HepG2 (cell line): ENCODE measurements around the gene ARMCX2. TPM values are rescaled to one million over a fixed set of nuclear protein-coding genes. Genes with fewer than 3 reads are reported as not detected.

Experiments used
- ATAC-seq: fragments of 200-7000 bp; cut with Tn5 transposase; 3 replicates; pipeline ENCODE4 v1.9.1; 2020; ENCODE audit warnings: mild to moderate bottlenecking, moderate library complexity
- BruUV-seq: library from RNA; stranded (reverse); fragments of 400-500 nt; replicated peaks from 2 replicates; lab custom pipeline; 2021; lab: Mats Ljungman, UMichigan
- CTCF ChIA-PET: fragments of 300-600 bp; formaldehyde crosslinking; extraction: SDS; loops from one replicate; lab custom pipeline; 2021; ENCODE audit warnings: low total read pairs, inconsistent platforms, low intra/inter-chr PET ratio; lab: Yijun Ruan, JAX
- POLR2A ChIA-PET: fragments of 350-600 bp; sonication (Branson Sonifier 250); formaldehyde crosslinking; loops from one replicate; lab custom pipeline; 2020; ENCODE audit warnings: antibody characterized with exemption, inconsistent platforms; lab: Yijun Ruan, JAX
- DNase-seq: peaks from one replicate; pipeline ENCODE4 v3.0.0-alpha.2; 2015; ENCODE audit warnings: low spot score
- FAIRE-seq: peaks from 3 replicates; lab custom pipeline; 2011; peaks lifted over from hg19 to GRCh38; lab: Jason Lieb, UNC
- H2AFZ ChIP-seq: one replicate; pipeline ENCODE4 v1.6.1; 2011; ENCODE audit warnings: low read length, inconsistent platforms
- H3K27ac ChIP-seq: fragments of 300-600 bp; 3 replicates; pipeline ENCODE4 v1.8.0; 2011; ENCODE audit warnings: mixed run types, mild to moderate bottlenecking, mixed read lengths, low read length, inconsistent platforms; ENCODE audit not compliant: insufficient read depth; ENCODE audit errors: extremely low read length
- H3K27me3 ChIP-seq, 2 experiments: fragments of 200-600 bp in 1 of 2; 2 replicates in 1 of 2; 3 replicates in 1 of 2; pipeline versions ENCODE4 v1.6.0 to v1.8.0; 2011; ENCODE audit warnings: low read length in 2 of 2, mild to moderate bottlenecking in 2 of 2, moderate library complexity in 2 of 2, inconsistent platforms in 1 of 2; ENCODE audit not compliant: insufficient read depth in 2 of 2, control insufficient read depth in 1 of 2
- H3K36me3 ChIP-seq, 2 experiments: fragments of 200-600 bp in 1 of 2; replicated peaks in 1 of 2; 2 replicates in 1 of 2; 3 replicates in 1 of 2; pipeline versions ENCODE4 v1.5.1 to v1.8.0; 2011; ENCODE audit warnings: low read length in 2 of 2, inconsistent platforms in 1 of 2; ENCODE audit not compliant: insufficient read depth in 2 of 2, control insufficient read depth in 1 of 2
- H3K4me1 ChIP-seq: 2 replicates; pipeline ENCODE4 v1.5.1; 2012; ENCODE audit warnings: low read length, inconsistent platforms; ENCODE audit not compliant: insufficient read depth
- H3K4me2 ChIP-seq: 2 replicates; pipeline ENCODE4 v1.6.0; 2011; ENCODE audit warnings: low read depth, low read length, inconsistent platforms
- H3K4me3 ChIP-seq, 3 experiments: fragments of 200-600 bp in 1 of 3; sonication (generic), shearing (Covaris generic) in 1 of 3; replicated peaks in 1 of 3; 2 replicates each; pipeline ENCODE4 v1.5.1; 2011 to 2016; ENCODE audit warnings: low read length in 3 of 3, inconsistent platforms in 2 of 3, low read depth in 2 of 3, mild to moderate bottlenecking in 2 of 3, control low read depth in 1 of 3, mixed read lengths in 1 of 3; ENCODE audit not compliant: insufficient read depth in 1 of 3
- H3K79me2 ChIP-seq: one replicate; pipeline ENCODE4 v1.6.1; 2011; ENCODE audit warnings: low read length, inconsistent platforms; ENCODE audit not compliant: insufficient read depth
- H3K9ac ChIP-seq: 2 replicates; pipeline ENCODE4 v1.6.0; 2011; ENCODE audit warnings: mild to moderate bottlenecking, low read depth, low read length, inconsistent platforms; ENCODE audit not compliant: insufficient read depth
- H3K9me3 ChIP-seq: 2 replicates; pipeline ENCODE4 v1.5.1; 2012; ENCODE audit warnings: mild to moderate bottlenecking, low read length
- H4K20me1 ChIP-seq: 2 replicates; pipeline ENCODE4 v1.6.0; 2011; ENCODE audit warnings: inconsistent platforms, mild to moderate bottlenecking, low read length, moderate library complexity; ENCODE audit not compliant: insufficient read depth
- ELF3 ChIP-seq: IDR thresholded peaks from 2 replicates; pipeline ENCODE4 v1.6.1; 2016; ENCODE audit warnings: missing genetic modification reagents, missing compliant biosample characterization
- FOSL2 ChIP-seq: sonication (generic); formaldehyde crosslinking; IDR thresholded peaks from 2 replicates; pipeline ENCODE4 v1.4.0; 2020; ENCODE audit warnings: missing genetic modification reagents
- ZNF383 ChIP-seq: sonication (generic); formaldehyde crosslinking; IDR thresholded peaks from 2 replicates; pipeline ENCODE4 v1.4.0; 2020; ENCODE audit warnings: missing genetic modification reagents, mild to moderate bottlenecking, borderline replicate concordance
- ZNF629 ChIP-seq: sonication (generic); formaldehyde crosslinking; conservative IDR thresholded peaks from 2 replicates; pipeline ENCODE4 v1.5.0; 2020; ENCODE audit warnings: missing genetic modification reagents
- ZNF777 ChIP-seq: sonication (generic); formaldehyde crosslinking; IDR thresholded peaks from 2 replicates; pipeline ENCODE4 v1.4.0; 2020; ENCODE audit warnings: missing genetic modification reagents
- ZSCAN31 ChIP-seq: sonication (generic); formaldehyde crosslinking; IDR thresholded peaks from 2 replicates; pipeline ENCODE4 v1.5.0; 2020; ENCODE audit warnings: low read depth, mild to moderate bottlenecking, missing genetic modification reagents
- WGBS: methylation state at CpG from one replicate; pipeline ENCODE4 v1.1.6; 2017; ENCODE audit warnings: low lambda C conversion rate; 5-methylcytosine and 5-hydroxymethylcytosine counted together
- in situ Hi-C: cut with HindIII; loops from 2 replicates; pipeline ENCODE4 v1.10.0; 2017; ENCODE audit warnings: low pct_unique_long_range_greater_than_20kb; ENCODE audit not compliant: extremely low pct_ligation_motif_present
- intact Hi-C: fragments of 100-400 bp; cut with micrococcal nuclease; formaldehyde crosslinking; loops from one replicate; pipeline ENCODE4 v1.10.0; 2022; ENCODE audit not compliant: unreplicated experiment
- polyA plus RNA-seq, 8 experiments: library from polyadenylated mRNA; depleted of rRNA in 3 of 8; stranded (reverse) in 7 of 8; unstranded in 1 of 8; fragments of >200 nt; fragmentation: Illumina TruSeq in 4 of 8; extraction: Trizol in 4 of 8; gene quantifications; 2 replicates each; pipeline versions ENCODE4 v1.2.1 to v1.2.3, GENCODE V29; 2011 to 2016; ENCODE audit warnings: low read depth in 4 of 8, missing spikeins in 1 of 8, mixed read lengths in 1 of 8; ENCODE audit not compliant: insufficient read depth in 1 of 8
- total RNA-seq, 5 experiments: library from RNA; depleted of rRNA; stranded (reverse); fragments of >200 nt; fragmentation: Illumina TruSeq; extraction: Trizol; gene quantifications; 2 replicates each; pipeline ENCODE4 v1.2.3, GENCODE V29; 2016; ENCODE audit warnings: low read depth in 1 of 5
- TF ChIP-seq, protein P1 (sequence below): sonication (generic); formaldehyde crosslinking; IDR thresholded peaks from 2 replicates; pipeline ENCODE4 v1.5.0; 2020; ENCODE audit warnings: missing genetic modification reagents
- TF ChIP-seq, protein P2 (sequence below): sonication (generic); formaldehyde crosslinking; IDR thresholded peaks from 2 replicates; pipeline ENCODE4 v1.4.0; 2020; ENCODE audit warnings: missing genetic modification reagents, borderline replicate concordance
- TF ChIP-seq, protein P3 (sequence below): sonication (generic); formaldehyde crosslinking; IDR thresholded peaks from 2 replicates; pipeline ENCODE4 v1.9.0; 2021; ENCODE audit warnings: missing genetic modification reagents, borderline replicate concordance
- TF ChIP-seq, protein P4 (sequence below): sonication (generic); formaldehyde crosslinking; IDR thresholded peaks from 2 replicates; pipeline ENCODE4 v1.8.0; 2022; ENCODE audit warnings: missing genetic modification reagents, low read depth, mild to moderate bottlenecking, borderline replicate concordance
- TF ChIP-seq, protein P5 (sequence below), 2 experiments: sonication (generic) in 1 of 2; formaldehyde crosslinking in 1 of 2; IDR thresholded peaks; 2 replicates each; pipeline versions ENCODE4 v1.4.0 to v1.6.1; 2018 to 2020; ENCODE audit warnings: missing genetic modification reagents in 2 of 2, borderline replicate concordance in 1 of 2, low read depth in 1 of 2, mild to moderate bottlenecking in 1 of 2, missing biosample characterization in 1 of 2

ARMCX2 gene
- total and polyA plus RNA-seq, 2 of the 13 experiments (the other 11 are each of a cell fraction or from before 2014, with no cell fraction given) = not detected

DNA sequence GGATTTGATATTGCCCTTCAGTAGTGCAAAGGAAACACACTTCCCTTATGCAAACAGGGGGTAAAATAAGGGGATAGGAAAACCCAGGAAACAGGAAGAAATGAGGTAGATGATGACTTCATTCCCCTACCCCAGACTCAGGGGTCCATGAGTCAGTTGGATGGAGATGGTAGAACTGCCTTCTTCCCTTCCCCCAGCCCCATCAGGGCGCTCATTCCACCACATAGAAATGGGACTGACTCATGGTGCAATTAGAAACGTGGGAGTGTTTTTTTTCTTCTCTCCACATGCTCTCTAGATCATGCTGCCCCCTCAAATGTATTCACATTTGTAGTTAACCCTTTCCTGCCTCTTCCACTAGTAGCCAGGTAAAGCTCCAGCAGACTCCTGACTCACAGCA, 23.1 kb upstream of the ARMCX2 start (continued):
- TF ChIP-seq, protein P1, sequence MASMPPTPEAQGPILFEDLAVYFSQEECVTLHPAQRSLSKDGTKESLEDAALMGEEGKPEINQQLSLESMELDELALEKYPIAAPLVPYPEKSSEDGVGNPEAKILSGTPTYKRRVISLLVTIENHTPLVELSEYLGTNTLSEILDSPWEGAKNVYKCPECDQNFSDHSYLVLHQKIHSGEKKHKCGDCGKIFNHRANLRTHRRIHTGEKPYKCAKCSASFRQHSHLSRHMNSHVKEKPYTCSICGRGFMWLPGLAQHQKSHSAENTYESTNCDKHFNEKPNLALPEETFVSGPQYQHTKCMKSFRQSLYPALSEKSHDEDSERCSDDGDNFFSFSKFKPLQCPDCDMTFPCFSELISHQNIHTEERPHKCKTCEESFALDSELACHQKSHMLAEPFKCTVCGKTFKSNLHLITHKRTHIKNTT = no peak
- TF ChIP-seq ZNF777 (CRISPR knock-in tag) (no peak), ZNF383 (no peak), ZSCAN31 (CRISPR knock-in tag) (no peak), FOSL2 (CRISPR knock-in tag) (no peak), ELF3 (CRISPR knock-in tag) (no peak)
- TF ChIP-seq, protein P2, sequence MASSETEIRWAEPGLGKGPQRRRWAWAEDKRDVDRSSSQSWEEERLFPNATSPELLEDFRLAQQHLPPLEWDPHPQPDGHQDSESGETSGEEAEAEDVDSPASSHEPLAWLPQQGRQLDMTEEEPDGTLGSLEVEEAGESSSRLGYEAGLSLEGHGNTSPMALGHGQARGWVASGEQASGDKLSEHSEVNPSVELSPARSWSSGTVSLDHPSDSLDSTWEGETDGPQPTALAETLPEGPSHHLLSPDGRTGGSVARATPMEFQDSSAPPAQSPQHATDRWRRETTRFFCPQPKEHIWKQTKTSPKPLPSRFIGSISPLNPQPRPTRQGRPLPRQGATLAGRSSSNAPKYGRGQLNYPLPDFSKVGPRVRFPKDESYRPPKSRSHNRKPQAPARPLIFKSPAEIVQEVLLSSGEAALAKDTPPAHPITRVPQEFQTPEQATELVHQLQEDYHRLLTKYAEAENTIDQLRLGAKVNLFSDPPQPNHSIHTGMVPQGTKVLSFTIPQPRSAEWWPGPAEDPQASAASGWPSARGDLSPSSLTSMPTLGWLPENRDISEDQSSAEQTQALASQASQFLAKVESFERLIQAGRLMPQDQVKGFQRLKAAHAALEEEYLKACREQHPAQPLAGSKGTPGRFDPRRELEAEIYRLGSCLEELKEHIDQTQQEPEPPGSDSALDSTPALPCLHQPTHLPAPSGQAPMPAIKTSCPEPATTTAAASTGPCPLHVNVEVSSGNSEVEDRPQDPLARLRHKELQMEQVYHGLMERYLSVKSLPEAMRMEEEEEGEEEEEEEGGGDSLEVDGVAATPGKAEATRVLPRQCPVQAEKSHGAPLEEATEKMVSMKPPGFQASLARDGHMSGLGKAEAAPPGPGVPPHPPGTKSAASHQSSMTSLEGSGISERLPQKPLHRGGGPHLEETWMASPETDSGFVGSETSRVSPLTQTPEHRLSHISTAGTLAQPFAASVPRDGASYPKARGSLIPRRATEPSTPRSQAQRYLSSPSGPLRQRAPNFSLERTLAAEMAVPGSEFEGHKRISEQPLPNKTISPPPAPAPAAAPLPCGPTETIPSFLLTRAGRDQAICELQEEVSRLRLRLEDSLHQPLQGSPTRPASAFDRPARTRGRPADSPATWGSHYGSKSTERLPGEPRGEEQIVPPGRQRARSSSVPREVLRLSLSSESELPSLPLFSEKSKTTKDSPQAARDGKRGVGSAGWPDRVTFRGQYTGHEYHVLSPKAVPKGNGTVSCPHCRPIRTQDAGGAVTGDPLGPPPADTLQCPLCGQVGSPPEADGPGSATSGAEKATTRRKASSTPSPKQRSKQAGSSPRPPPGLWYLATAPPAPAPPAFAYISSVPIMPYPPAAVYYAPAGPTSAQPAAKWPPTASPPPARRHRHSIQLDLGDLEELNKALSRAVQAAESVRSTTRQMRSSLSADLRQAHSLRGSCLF = no peak

DNA sequence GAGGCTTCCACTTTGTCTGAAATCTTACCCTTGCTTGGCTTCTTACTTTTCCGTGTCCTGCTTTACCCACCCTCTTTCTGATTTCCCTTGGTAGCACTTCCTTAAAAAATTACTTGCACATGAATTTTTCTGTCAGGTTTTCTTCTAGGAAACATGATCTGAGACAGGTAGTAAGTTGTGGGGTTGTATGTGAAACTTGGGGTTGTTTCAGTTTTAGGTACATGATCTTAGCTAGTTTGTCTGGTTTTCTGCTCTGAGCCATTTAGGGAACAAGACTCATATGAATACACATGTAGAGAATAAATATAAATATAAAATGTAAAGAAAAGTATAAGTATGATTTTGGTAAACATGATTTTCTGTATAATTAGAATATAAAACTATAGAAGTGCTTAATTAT, 17.4 kb upstream of the ARMCX2 start:
- FAIRE-seq (no peak), ATAC-seq (no peak), DNase-seq (no peak)
- no peak overlapping the region for H3K27ac ChIP-seq
- no peaks in the 10 kb centered on the region for H4K20me1 ChIP-seq
- no peaks in the 10 kb centered on the region for H3K36me3 ChIP-seq
- ChIA-PET POLR2A (no interaction called here), CTCF (no interaction called here)
- H3K4me2 ChIP-seq = no peak overlapping the region
- WGBS = 7% methylated on average over 1 of the region's 1 CpG
- no peaks in the 10 kb centered on the region for H3K27me3 ChIP-seq
- no peaks in the 10 kb centered on the region for H3K79me2 ChIP-seq
- BruUV-seq = no TSS peak
- H3K9ac ChIP-seq = no peak overlapping the region
- H2AFZ ChIP-seq = no peak overlapping the region
- in situ Hi-C loops = no loop called here
- TF ChIP-seq, protein P3, sequence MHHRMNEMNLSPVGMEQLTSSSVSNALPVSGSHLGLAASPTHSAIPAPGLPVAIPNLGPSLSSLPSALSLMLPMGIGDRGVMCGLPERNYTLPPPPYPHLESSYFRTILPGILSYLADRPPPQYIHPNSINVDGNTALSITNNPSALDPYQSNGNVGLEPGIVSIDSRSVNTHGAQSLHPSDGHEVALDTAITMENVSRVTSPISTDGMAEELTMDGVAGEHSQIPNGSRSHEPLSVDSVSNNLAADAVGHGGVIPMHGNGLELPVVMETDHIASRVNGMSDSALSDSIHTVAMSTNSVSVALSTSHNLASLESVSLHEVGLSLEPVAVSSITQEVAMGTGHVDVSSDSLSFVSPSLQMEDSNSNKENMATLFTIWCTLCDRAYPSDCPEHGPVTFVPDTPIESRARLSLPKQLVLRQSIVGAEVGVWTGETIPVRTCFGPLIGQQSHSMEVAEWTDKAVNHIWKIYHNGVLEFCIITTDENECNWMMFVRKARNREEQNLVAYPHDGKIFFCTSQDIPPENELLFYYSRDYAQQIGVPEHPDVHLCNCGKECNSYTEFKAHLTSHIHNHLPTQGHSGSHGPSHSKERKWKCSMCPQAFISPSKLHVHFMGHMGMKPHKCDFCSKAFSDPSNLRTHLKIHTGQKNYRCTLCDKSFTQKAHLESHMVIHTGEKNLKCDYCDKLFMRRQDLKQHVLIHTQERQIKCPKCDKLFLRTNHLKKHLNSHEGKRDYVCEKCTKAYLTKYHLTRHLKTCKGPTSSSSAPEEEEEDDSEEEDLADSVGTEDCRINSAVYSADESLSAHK (CRISPR knock-in tag) = no peak
- TF ChIP-seq, protein P4, sequence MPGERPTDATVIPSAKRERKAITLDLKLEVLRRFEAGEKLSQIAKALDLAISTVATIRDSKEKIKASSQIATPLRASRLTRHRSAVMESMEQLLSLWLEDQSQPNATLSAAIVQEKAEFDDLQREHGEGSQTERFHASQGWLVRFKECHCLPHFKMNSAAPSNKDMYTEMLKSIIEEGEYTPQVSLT (CRISPR knock-in tag) = no peak
- no peak for TF ChIP-seq ZNF629 (CRISPR knock-in tag)
- TF ChIP-seq, protein P5, sequence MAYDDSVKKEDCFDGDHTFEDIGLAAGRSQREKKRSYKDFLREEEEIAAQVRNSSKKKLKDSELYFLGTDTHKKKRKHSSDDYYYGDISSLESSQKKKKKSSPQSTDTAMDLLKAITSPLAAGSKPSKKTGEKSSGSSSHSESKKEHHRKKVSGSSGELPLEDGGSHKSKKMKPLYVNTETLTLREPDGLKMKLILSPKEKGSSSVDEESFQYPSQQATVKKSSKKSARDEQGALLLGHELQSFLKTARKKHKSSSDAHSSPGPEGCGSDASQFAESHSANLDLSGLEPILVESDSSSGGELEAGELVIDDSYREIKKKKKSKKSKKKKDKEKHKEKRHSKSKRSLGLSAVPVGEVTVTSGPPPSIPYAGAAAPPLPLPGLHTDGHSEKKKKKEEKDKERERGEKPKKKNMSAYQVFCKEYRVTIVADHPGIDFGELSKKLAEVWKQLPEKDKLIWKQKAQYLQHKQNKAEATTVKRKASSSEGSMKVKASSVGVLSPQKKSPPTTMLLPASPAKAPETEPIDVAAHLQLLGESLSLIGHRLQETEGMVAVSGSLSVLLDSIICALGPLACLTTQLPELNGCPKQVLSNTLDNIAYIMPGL (CRISPR knock-in tag; IDR thresholded peaks at IDR 0.05; ENCODE audit: borderline replicate concordance in 1 of 2, low read depth in 1 of 2) = no peak
- TF ChIP-seq, all 625 proteins: peak for 0
- Histone ChIP-seq H3K4me3 (no peak overlapping the region), H3K4me1 (no peaks in the 10 kb centered on the region), H3K9me3 (no peaks in the 10 kb centered on the region)
- intact Hi-C loops = no loop called here
